ENCODE measurements around the gene WWOX. TPM values are rescaled to one million over a fixed set of nuclear protein-coding genes. Genes with fewer than 3 reads are reported as not detected.

WWOX gene
- total RNA-seq, 1 experiment from 2014 or later: 15.6 TPM

GRCh38 chr16:78584213-78584860, 484.9 kb downstream of the WWOX start:
- H3K27me3 Mint-ChIP-seq (ENCODE audit: low read depth): no peaks in the 10 kb centered on the region; the same call in 1 of the 2 replicates
- Histone ChIP-seq H3K9ac (ENCODE audit: extremely low read depth, insufficient read length, low read length) (no peak overlapping the region), H3K23me2 (ENCODE audit: insufficient read length, low read depth, low read length, poor library complexity, severe bottlenecking) (no peaks in the 10 kb centered on the region), H4K5ac (ENCODE audit: insufficient read length, low read depth, low read length) (no peak overlapping the region), H3K18ac (ENCODE audit: insufficient read length, low read depth, low read length) (no peak overlapping the region), H4K8ac (replicated peaks; ENCODE audit: insufficient read length, low read depth, low read length) (no peak overlapping the region), H2BK120ac (ENCODE audit: low read depth, low read length, poor library complexity, severe bottlenecking) (no peak overlapping the region), H2BK20ac (ENCODE audit: low read depth, low read length, poor library complexity, severe bottlenecking) (no peak overlapping the region), H2AK5ac (ENCODE audit: insufficient read length, low read length) (no peak overlapping the region), H3K56ac (ENCODE audit: insufficient read length, low read depth, low read length) (no peak overlapping the region), H3K4ac (ENCODE audit: low read depth, low read length) (no peak overlapping the region), H2BK12ac (ENCODE audit: insufficient read length, low read depth, low read length) (no peak overlapping the region), H4K20me1 (ENCODE audit: control insufficient read depth, insufficient read depth, insufficient read length) (no peaks in the 10 kb centered on the region), H3K27me3 (ENCODE audit: insufficient read depth, low read length) (no peaks in the 10 kb centered on the region), H3K4me1 (ENCODE audit: insufficient read depth, low read length) (no peaks in the 10 kb centered on the region; the same call in 1 of the 2 replicates), H3K14ac (ENCODE audit: insufficient read depth, low read length) (no peak overlapping the region), H4K91ac (ENCODE audit: insufficient read length, low read depth, low read length) (no peak overlapping the region), H2BK5ac (ENCODE audit: insufficient read length, low read length) (no peak overlapping the region), H3T11ph (ENCODE audit: low read length) (no peak overlapping the region), H3K79me1 (ENCODE audit: insufficient read depth, low read depth, low read length, poor library complexity, severe bottlenecking) (no peaks in the 10 kb centered on the region), H3K4me2 (ENCODE audit: insufficient read depth, insufficient read length, low read length) (no peak overlapping the region), H3K23ac (ENCODE audit: insufficient read length, low read depth, low read length) (no peak overlapping the region), H2BK15ac (ENCODE audit: low read depth, low read length) (no peak overlapping the region), H3K27ac (ENCODE audit: insufficient read length, low read depth, low read length) (no peak overlapping the region), H3K9me3 (ENCODE audit: control insufficient read depth, low read depth, low read length) (no peaks in the 10 kb centered on the region), H2AFZ (ENCODE audit: low read length) (no peak overlapping the region), H3K79me2 (ENCODE audit: insufficient read depth, low read length) (no peaks in the 10 kb centered on the region)
- no CpG with 5 or more reads among the region's 10 CpGs for WGBS (ENCODE audit: extremely low coverage, insufficient read length, low lambda C conversion rate)
- H3K36me3 Mint-ChIP-seq (ENCODE audit: insufficient read depth in 1 of 3, low read depth in 3 of 3): no peaks in the 10 kb centered on the region
- TF ChIP-seq CTCF (conservative IDR thresholded peaks at IDR 0.05): no peak
- H3K9me3 Mint-ChIP-seq: no peaks in the 10 kb centered on the region
- no peak overlapping the region for H3K27ac Mint-ChIP-seq
- no peak for DNase-seq
- no peak overlapping the region for H3K4me3 Mint-ChIP-seq
- peaks cover 21 to 28% of the 10 kb centered on the region in 2 experiments for H3K4me1 Mint-ChIP-seq
